MM.1S (cell line): ENCODE results near the gene RPS6KA2.

Experiments
- CTCF ChIP-seq: fragments of 300-600 bp; sonication (generic); IDR thresholded peaks from 2 replicates; pipeline ENCODE4 v1.5.1; 2016; ENCODE audit warnings: antibody characterized with exemption, low read length, mixed read lengths
- EZH2 ChIP-seq: fragments of 300-600 bp; sonication (generic); optimal IDR thresholded peaks from 2 replicates; pipeline ENCODE3; 2017; ENCODE audit warnings: low read depth, mild to moderate bottlenecking, antibody characterized with exemption, low read length, mixed read lengths

DNA sequence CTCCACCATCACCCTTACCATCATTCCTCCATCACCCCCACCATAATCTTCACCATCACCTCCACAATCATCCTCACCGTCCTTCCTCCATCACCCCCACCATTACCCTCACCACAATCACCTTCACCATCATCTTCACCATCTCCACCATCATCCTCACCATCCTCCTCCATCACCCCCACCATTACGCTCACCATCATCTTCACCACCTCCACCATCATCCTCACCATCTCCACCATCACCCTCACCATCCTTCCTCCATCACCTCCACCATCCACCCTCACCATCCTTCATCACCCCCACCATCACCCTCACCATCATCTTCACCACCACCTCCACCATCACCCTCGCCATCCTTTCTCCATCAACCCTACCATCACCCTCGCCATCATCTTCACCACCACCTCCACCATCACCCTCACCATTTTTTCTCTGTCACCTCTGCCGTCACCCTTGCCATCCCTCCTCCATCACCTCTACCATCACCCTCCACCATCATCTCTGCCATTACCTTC lies 211.2 kb downstream of the RPS6KA2 start:
- TF ChIP-seq CTCF (no peak), EZH2 (no peak)
